Endothelial cell of umbilical vein (primary cell): ENCODE measurements around the gene IGSF5.

Source experiments
- CTCF ChIP-seq, 2 donors: IDR thresholded peaks; 1 replicate in 1 of 2; 2 replicates in 1 of 2; pipeline ENCODE4 v1.5.1; 2011; ENCODE audit warnings: low read length in 2 of 2, mild to moderate bottlenecking in 2 of 2, moderate library complexity in 2 of 2, control low read depth in 1 of 2, inconsistent platforms in 1 of 2, low read depth in 1 of 2; ENCODE audit not compliant: insufficient read depth in 1 of 2; ENCODE audit errors: extremely low read depth in 1 of 2
- MAX ChIP-seq: IDR thresholded peaks from 2 replicates; pipeline ENCODE4 v1.6.1; 2011; ENCODE audit not compliant: insufficient read depth, insufficient read length
- MYC ChIP-seq: IDR thresholded peaks from one replicate; pipeline ENCODE4 v1.6.1; 2011; ENCODE audit warnings: mild to moderate bottlenecking, low read depth, low read length
- POLR2A ChIP-seq: IDR thresholded peaks from 2 replicates; pipeline ENCODE4 v1.6.1; 2012; ENCODE audit warnings: low read depth, mild to moderate bottlenecking, control low read depth, low read length
- POLR2AphosphoS5 ChIP-seq: IDR thresholded peaks from 2 replicates; pipeline ENCODE4 v1.6.1; 2012; ENCODE audit warnings: low read depth, mild to moderate bottlenecking, control low read depth, low read length, moderate library complexity; ENCODE audit not compliant: insufficient read depth

GRCh38 chr21:39840373-39841097 is 95.6 kb downstream of the IGSF5 start:
- TF ChIP-seq CTCF (IDR thresholded peaks at IDR 0.05; ENCODE audit: extremely low read depth in 1 of 2, insufficient read depth in 1 of 2, low read depth in 1 of 2, low read length in 2 of 2), result no peak
- no peak for TF ChIP-seq POLR2A
- no peak for TF ChIP-seq POLR2AphosphoS5
- no peak for TF ChIP-seq MYC
- TF ChIP-seq MAX, result no peak
